Measurements from ENCODE around the gene TMEM132D. TPM values are rescaled to one million over a fixed set of nuclear protein-coding genes. Genes with fewer than 3 reads are reported as not detected.

The TMEM132D gene
- total RNA-seq, 4 donors from 2014 or later: 0.15 to 0.94 TPM; not detected in 2

- 62 to 73% methylated on average over 2 to 6 of the region's 6 CpGs for WGBS, 2 donors (ENCODE audit: low coverage in 1 of 2)
- Histone ChIP-seq H3K4me3 (no peak overlapping the region), H3K27ac (no peak overlapping the region), H3K36me3 (no peaks in the 10 kb centered on the region), H3K27me3 (no peaks in the 10 kb centered on the region), H3K9me3 (no peaks in the 10 kb centered on the region), H3K4me1 (no peaks in the 10 kb centered on the region)
- ATAC-seq: no peak
- no peak for TF ChIP-seq EP300 (IDR thresholded peaks at IDR 0.05)
- no peak for TF ChIP-seq POLR2AphosphoS5 (IDR thresholded peaks at IDR 0.05)
- TF ChIP-seq CTCF (IDR thresholded peaks at IDR 0.05): no peak
- TF ChIP-seq POLR2A (IDR thresholded peaks at IDR 0.05): no peak
Observed at GRCh38 chr12:129631316-129631715, 272.5 kb downstream of the TMEM132D start.

- WGBS, 2 donors (ENCODE audit: low coverage in 1 of 2): 77 to 100% methylated on average over 1 of the region's 1 CpG
- no peak for ATAC-seq
Observed at GRCh38 chr12:129629901-129630300, 273.9 kb downstream of the TMEM132D start.

GRCh38 chr12:129622566-129622965, 281.3 kb downstream of the TMEM132D start:
- Histone ChIP-seq H3K27ac (no peak overlapping the region), H3K9me3 (peaks cover 0 to 6% (median 0%) of the 10 kb centered on the region in 3 donors), H3K4me3 (no peak overlapping the region), H3K4me1 (no peaks in the 10 kb centered on the region), H3K36me3 (no peaks in the 10 kb centered on the region), H3K27me3 (no peaks in the 10 kb centered on the region)
- ATAC-seq: no peak
- 94 to 95% methylated on average over 3 to 4 of the region's 4 CpGs for WGBS, 2 donors (ENCODE audit: low coverage in 1 of 2)
- TF ChIP-seq EP300 (IDR thresholded peaks at IDR 0.05) (no peak), CTCF (IDR thresholded peaks at IDR 0.05) (no peak), POLR2AphosphoS5 (IDR thresholded peaks at IDR 0.05) (no peak), POLR2A (IDR thresholded peaks at IDR 0.05) (no peak)

More at GRCh38 chr12:129629901-129630300, 273.9 kb downstream of the TMEM132D start:
- H3K27me3 ChIP-seq: no peaks in the 10 kb centered on the region
- H3K4me3 ChIP-seq: no peak overlapping the region
- H3K4me1 ChIP-seq: no peaks in the 10 kb centered on the region
- no peaks in the 10 kb centered on the region for H3K36me3 ChIP-seq
- H3K27ac ChIP-seq: no peak overlapping the region
- no peaks in the 10 kb centered on the region for H3K9me3 ChIP-seq
- no peak for TF ChIP-seq POLR2AphosphoS5 (IDR thresholded peaks at IDR 0.05)
- no peak for TF ChIP-seq CTCF (IDR thresholded peaks at IDR 0.05)
- TF ChIP-seq EP300 (IDR thresholded peaks at IDR 0.05): no peak
- no peak for TF ChIP-seq POLR2A (IDR thresholded peaks at IDR 0.05)

- Histone ChIP-seq H3K36me3 (no peaks in the 10 kb centered on the region), H3K4me3 (no peak overlapping the region), H3K9me3 (peaks cover 0 to 6% (median 0%) of the 10 kb centered on the region in 3 donors), H3K27ac (no peak overlapping the region), H3K27me3 (peaks cover 5% of the 10 kb centered on the region), H3K4me1 (no peaks in the 10 kb centered on the region)
- no peak for TF ChIP-seq POLR2AphosphoS5 (IDR thresholded peaks at IDR 0.05)
- TF ChIP-seq EP300 (IDR thresholded peaks at IDR 0.05): no peak
- TF ChIP-seq CTCF (IDR thresholded peaks at IDR 0.05): no peak
- no peak for TF ChIP-seq POLR2A (IDR thresholded peaks at IDR 0.05)
- 49 to 89% methylated on average over 4 to 5 of the region's 5 CpGs for WGBS, 2 donors (ENCODE audit: low coverage in 1 of 2)
- ATAC-seq: no peak
Observed at GRCh38 chr12:129619271-129619670, 284.6 kb downstream of the TMEM132D start.

- TF ChIP-seq EP300 (IDR thresholded peaks at IDR 0.05) (no peak), POLR2A (IDR thresholded peaks at IDR 0.05) (no peak), CTCF (IDR thresholded peaks at IDR 0.05) (no peak), POLR2AphosphoS5 (IDR thresholded peaks at IDR 0.05) (no peak)
- H3K27me3 ChIP-seq: peaks cover 15% of the 10 kb centered on the region
- 77 to 89% methylated on average over 3 to 6 of the region's 7 CpGs for WGBS, 2 donors (ENCODE audit: low coverage in 1 of 2)
- H3K9me3 ChIP-seq: peaks cover 0 to 6% (median 0%) of the 10 kb centered on the region in 3 donors
- H3K27ac ChIP-seq: no peak overlapping the region
- H3K4me1 ChIP-seq: no peaks in the 10 kb centered on the region
- no peak overlapping the region for H3K4me3 ChIP-seq
- no peaks in the 10 kb centered on the region for H3K36me3 ChIP-seq
- ATAC-seq: no peak
Observed at GRCh38 chr12:129617849-129618248, 286.0 kb downstream of the TMEM132D start.

Data from gastroesophageal sphincter (tissue), 4 donors.